ENCODE measurements around the gene VAMP1. TPM values are rescaled to one million over a fixed set of nuclear protein-coding genes. Genes with fewer than 3 reads are reported as not detected.

The VAMP1 gene
- total and polyA plus RNA-seq, 2 of the 8 experiments (the other 6 are each of a cell fraction or from before 2014, with no cell fraction given), result 10.8 to 23.1 TPM

- Histone ChIP-seq H3K27ac (ENCODE audit: low read depth, low read length) (no peak overlapping the region), H4K20me1 (replicated peaks in 1 of 2; ENCODE audit: control insufficient read depth in 1 of 2, insufficient read depth in 2 of 2, low read length in 2 of 2) (no peaks in the 10 kb centered on the region), H3K14ac (ENCODE audit: insufficient read length) (no peak overlapping the region), H3K4me2 (ENCODE audit: insufficient read depth in 1 of 2, low read depth in 2 of 2, low read length in 2 of 2) (no peak overlapping the region), H2AK5ac (ENCODE audit: low read depth, low read length) (no peak overlapping the region), H4K5ac (ENCODE audit: insufficient read length, low read depth, low read length) (no peak overlapping the region), H2BK20ac (ENCODE audit: low read length) (no peak overlapping the region), H4K8ac (ENCODE audit: extremely low read depth, insufficient read depth, low read length) (no peak overlapping the region), H3K23me2 (ENCODE audit: low read depth, low read length) (no peaks in the 10 kb centered on the region), H3K23ac (ENCODE audit: insufficient read length) (no peak overlapping the region), H2BK15ac (ENCODE audit: low read length) (no peak overlapping the region), H2BK12ac (ENCODE audit: low read depth, low read length) (no peak overlapping the region), H3K18ac (ENCODE audit: extremely low read depth, low read length) (no peak overlapping the region), H3K79me1 (ENCODE audit: low read depth, low read length) (no peaks in the 10 kb centered on the region), H2BK120ac (replicated peaks; ENCODE audit: low read depth, low read length) (no peak overlapping the region), H3K9ac (replicated peaks in 1 of 4; ENCODE audit: extremely low read depth in 1 of 4, low read depth in 3 of 4, low read length in 3 of 4) (no peak overlapping the region), H3K27me3 (replicated peaks in 1 of 4; ENCODE audit: control insufficient read depth in 3 of 4, extremely low read depth in 1 of 4, insufficient read depth in 3 of 4, low read length in 3 of 4) (no peaks in the 10 kb centered on the region), H3K4me3 (ENCODE audit: extremely low read depth in 1 of 4, insufficient read depth in 2 of 4, low read depth in 3 of 4, low read length in 4 of 4) (no peak overlapping the region), H4K91ac (replicated peaks; ENCODE audit: insufficient read length, low read length) (no peak overlapping the region), H3K4me1 (replicated peaks in 1 of 4; ENCODE audit: control insufficient read depth in 3 of 4, insufficient read depth in 4 of 4, low read length in 3 of 4) (no peaks in the 10 kb centered on the region), H2AFZ (ENCODE audit: low read length) (no peak overlapping the region), H3K4ac (replicated peaks; ENCODE audit: insufficient read length, low read depth, low read length) (no peak overlapping the region), H2BK5ac (ENCODE audit: low read depth, low read length) (no peak overlapping the region), H3K36me3 (ENCODE audit: control insufficient read depth in 2 of 4, insufficient read depth in 4 of 4, low read length in 3 of 4) (peaks cover 0 to 21% (median 15%) of the 10 kb centered on the region in 4 experiments; a peak in 6 of 8 replicates), H3K56ac (replicated peaks; ENCODE audit: insufficient read length, low read depth, low read length) (no peak overlapping the region), H3K79me2 (ENCODE audit: control insufficient read depth in 1 of 2, insufficient read depth in 2 of 2, low read length in 2 of 2) (no peaks in the 10 kb centered on the region), H3K9me3 (ENCODE audit: insufficient read depth in 2 of 2, low read depth in 1 of 2, low read length in 1 of 2) (no peaks in the 10 kb centered on the region)
- TF ChIP-seq RBBP5 (IDR thresholded peaks at IDR 0.05; ENCODE audit: borderline replicate concordance, low read depth, low read length) (no peak), YY1 (IDR thresholded peaks at IDR 0.05; ENCODE audit: low read depth, low read length) (no peak), ZNF274 (IDR thresholded peaks at IDR 0.05; ENCODE audit: borderline replicate concordance, extremely low read depth, low read length) (no peak), RFX5 (IDR thresholded peaks at IDR 0.05; ENCODE audit: borderline replicate concordance, low read depth, low read length) (no peak)
- WGBS, 2 experiments (ENCODE audit: extremely low coverage in 1 of 2, insufficient coverage in 1 of 2, insufficient read length in 1 of 2, insufficient replicate concordance in 2 of 2, low coverage in 1 of 2, low lambda C conversion rate in 2 of 2, missing lambda C conversion rate in 1 of 2), result 100% methylated on average over 2 of the region's 2 CpGs; no CpG with 5 or more reads in 1 of the 2 experiments
- POLR2A ChIA-PET (ENCODE audit: partially characterized antibody), result interaction anchor here (0.6 to 8.8 kb wide), 9 partner anchors 11 to 147 kb away, joined by 3 to 78 read pairs (median 4); partner anchors contain the start of genes GAPDH, SCNN1A and VAMP1
- no peak for DNase-seq (ENCODE audit: low read depth in 1 of 2, low spot score in 2 of 2)
- no peak for FAIRE-seq
- CTCF ChIA-PET (ENCODE audit: partially characterized antibody), result interaction anchor here (0.5 to 10.5 kb wide), 10 partner anchors 8 to 421 kb away, joined by 3 to 202 read pairs (median 4); partner anchors contain the start of gene TAPBPL
Observed at GRCh38 chr12:6459004-6459337, 11.5 kb downstream of the VAMP1 start.

Data from H1 (cell line).